NCI-H2227 (cell line): ENCODE data around the gene ACSM4.
"Not testable (repeated sequence)": the region's sequence is repeated elsewhere in the genome, so short reads cannot be mapped to it uniquely, and the experiment has no call there.

Source experiments
- DNase-seq: peaks from one replicate; lab custom pipeline; 2025; ENCODE audit not compliant: unreplicated experiment; lab: John Stamatoyannopoulos, UW

The ACSM4 gene

GRCh38 chr12:7327918-7328317, 24.0 kb downstream of the ACSM4 start:
- no peak for DNase-seq

- not testable (repeated sequence) for DNase-seq
Observed at GRCh38 chr12:7337790-7338189, 33.9 kb downstream of the ACSM4 start.

- no peak for DNase-seq
Observed at GRCh38 chr12:7339675-7340074, 35.8 kb downstream of the ACSM4 start.

- no peak for DNase-seq
Observed at GRCh38 chr12:7344833-7345606, 41.1 kb downstream of the ACSM4 start.

GRCh38 chr12:7346551-7347225, 42.8 kb downstream of the ACSM4 start:
- DNase-seq = no peak

- no peak for DNase-seq
Observed at GRCh38 chr12:7349418-7349817, 45.5 kb downstream of the ACSM4 start.

GRCh38 chr12:7351177-7351576, 47.3 kb downstream of the ACSM4 start:
- no peak for DNase-seq

- no peak for DNase-seq
Observed at GRCh38 chr12:7352661-7353060, 48.8 kb downstream of the ACSM4 start.

GRCh38 chr12:7354529-7354928, 50.7 kb downstream of the ACSM4 start:
- DNase-seq = no peak

- DNase-seq = no peak
Observed at GRCh38 chr12:7361265-7361664, 57.4 kb downstream of the ACSM4 start.

- DNase-seq = no peak
Observed at GRCh38 chr12:7362734-7363133, 58.9 kb downstream of the ACSM4 start.

- DNase-seq = no peak
Observed at GRCh38 chr12:7369274-7369729, 65.4 kb downstream of the ACSM4 start.

- DNase-seq = no peak
Observed at GRCh38 chr12:7373226-7373625, 69.4 kb downstream of the ACSM4 start.

- peak; percentile 4 for DNase-seq
Observed at GRCh38 chr12:7374423-7375144, 70.7 kb downstream of the ACSM4 start.

GRCh38 chr12:7375145-7375543, 71.3 kb downstream of the ACSM4 start:
- no peak for DNase-seq

- no peak for DNase-seq
Observed at GRCh38 chr12:7376196-7376595, 72.3 kb downstream of the ACSM4 start.
